Right hindlimb (tissue), 1 donor: ENCODE measurements around the gene RPRD1B.
"Not testable (repeated sequence)": the region's sequence is repeated elsewhere in the genome, so short reads cannot be mapped to it uniquely, and the experiment has no call there.

ENCODE experiments used
- DNase-seq: peaks from one replicate; pipeline ENCODE4 v3.0.0-alpha.2; 2018

RPRD1B gene

GRCh38 chr20:38075161-38075998 is 41.8 kb downstream of the RPRD1B start:
- DNase-seq, result no peak

- DNase-seq, result no peak
Observed at GRCh38 chr20:38076548-38076947, 43.0 kb downstream of the RPRD1B start.

GRCh38 chr20:38078084-38078483 is 44.5 kb downstream of the RPRD1B start:
- DNase-seq, result no peak

- no peak for DNase-seq
Observed at GRCh38 chr20:38079353-38079752, 45.8 kb downstream of the RPRD1B start.

DNA sequence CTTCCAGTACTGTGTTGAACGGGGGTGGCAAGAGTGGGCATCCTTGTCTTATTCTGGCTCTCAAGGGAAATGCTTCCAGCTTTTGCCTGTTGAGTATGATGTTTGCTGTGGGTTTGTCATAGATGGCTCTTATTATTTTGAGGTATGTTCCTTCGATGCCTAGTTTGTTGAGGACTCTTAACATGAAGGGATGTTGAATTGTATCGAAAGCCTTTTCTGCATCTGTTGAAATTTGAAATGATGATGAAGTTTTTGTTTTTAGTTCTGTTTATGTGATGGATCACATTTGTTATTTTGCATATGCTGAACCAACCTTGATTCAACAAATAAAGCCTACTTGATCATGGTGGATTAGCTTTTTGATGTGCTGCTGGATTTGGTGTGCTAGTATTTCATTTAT is 48.0 kb downstream of the RPRD1B start:
- no peak for DNase-seq

DNA sequence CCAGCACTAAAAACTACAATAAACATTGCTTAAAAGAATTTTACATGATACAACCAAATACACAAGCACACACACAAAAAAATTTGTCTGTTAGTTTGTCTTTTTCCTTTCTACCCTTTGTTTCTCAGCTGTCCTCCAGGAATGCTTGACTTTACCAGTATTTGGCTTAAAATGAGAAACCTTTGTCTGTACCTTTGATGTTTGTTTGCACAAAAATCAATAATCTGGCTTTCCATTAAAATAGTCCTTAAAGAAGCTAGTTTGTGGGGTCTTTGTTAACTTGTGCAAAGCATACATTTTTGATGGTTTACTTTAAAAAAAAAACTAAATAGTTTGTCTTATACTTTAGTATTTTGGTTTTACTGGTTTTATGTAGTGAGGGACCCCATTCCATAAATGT is 49.3 kb downstream of the RPRD1B start:
- no peak for DNase-seq

- no peak for DNase-seq
Observed at GRCh38 chr20:38083338-38084048, 49.9 kb downstream of the RPRD1B start.

- no peak for DNase-seq
Observed at GRCh38 chr20:38084425-38084951, 50.9 kb downstream of the RPRD1B start.

- DNase-seq, result no peak
Observed at GRCh38 chr20:38085026-38085425, 51.5 kb downstream of the RPRD1B start.

- no peak for DNase-seq
Observed at GRCh38 chr20:38089500-38089899, 56.0 kb downstream of the RPRD1B start.

DNA sequence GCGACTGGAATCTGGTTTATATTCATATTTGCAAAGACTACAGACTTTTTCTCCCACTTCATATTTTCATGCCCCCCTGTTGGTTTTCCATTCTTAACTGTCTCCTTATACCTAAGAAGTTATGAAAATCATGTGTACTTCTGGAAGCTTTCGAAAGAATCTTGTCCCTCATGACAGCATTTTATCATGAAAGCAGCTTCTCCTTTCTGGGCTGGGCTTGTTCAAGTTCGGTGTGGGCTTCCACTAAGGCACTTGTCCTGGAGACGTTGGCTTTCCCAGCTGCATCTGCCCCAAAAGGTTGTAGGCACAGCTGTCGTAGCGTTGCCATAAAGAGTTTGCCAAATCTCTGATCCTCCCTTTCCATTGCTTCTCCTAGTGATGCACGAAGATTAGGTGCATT is 56.5 kb downstream of the RPRD1B start:
- no peak for DNase-seq

- no peak for DNase-seq
Observed at GRCh38 chr20:38091441-38092216, 58.1 kb downstream of the RPRD1B start.

DNA sequence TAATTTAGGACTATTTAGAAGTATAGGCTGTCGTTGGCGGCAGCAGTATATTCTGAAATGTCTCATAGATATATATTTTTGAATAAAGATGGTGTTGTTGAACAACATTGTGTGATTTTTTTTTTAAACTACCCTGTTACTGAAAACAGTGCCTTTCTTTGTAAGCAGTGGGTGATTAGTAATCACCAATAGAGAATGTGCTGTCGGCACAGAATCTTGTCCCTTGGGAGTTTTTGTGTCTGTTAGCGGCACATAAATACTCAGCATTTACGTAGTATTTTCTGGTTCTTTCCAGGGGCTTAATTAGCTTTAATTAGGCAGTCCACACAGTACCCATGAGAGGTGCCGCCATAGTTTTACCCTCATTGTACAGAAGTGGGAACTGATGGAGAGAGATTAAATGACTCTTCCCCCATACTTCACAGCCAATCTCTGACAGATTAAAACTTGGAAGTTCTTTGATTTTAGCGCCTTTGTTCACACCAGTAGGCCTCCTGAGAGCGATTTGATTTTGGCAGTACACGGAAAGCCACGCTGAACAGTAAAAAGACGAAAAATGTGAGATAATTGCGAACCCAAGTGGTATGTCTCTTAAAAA is 58.8 kb downstream of the RPRD1B start:
- DNase-seq, result no peak

GRCh38 chr20:38092915-38093314 is 59.4 kb downstream of the RPRD1B start:
- DNase-seq, result no peak

GRCh38 chr20:38093641-38094077 is 60.1 kb downstream of the RPRD1B start:
- no peak for DNase-seq

- DNase-seq, result no peak
Observed at GRCh38 chr20:38094373-38094891, 60.9 kb downstream of the RPRD1B start.

GRCh38 chr20:38095017-38095686 is 61.6 kb downstream of the RPRD1B start:
- no peak for DNase-seq

DNA sequence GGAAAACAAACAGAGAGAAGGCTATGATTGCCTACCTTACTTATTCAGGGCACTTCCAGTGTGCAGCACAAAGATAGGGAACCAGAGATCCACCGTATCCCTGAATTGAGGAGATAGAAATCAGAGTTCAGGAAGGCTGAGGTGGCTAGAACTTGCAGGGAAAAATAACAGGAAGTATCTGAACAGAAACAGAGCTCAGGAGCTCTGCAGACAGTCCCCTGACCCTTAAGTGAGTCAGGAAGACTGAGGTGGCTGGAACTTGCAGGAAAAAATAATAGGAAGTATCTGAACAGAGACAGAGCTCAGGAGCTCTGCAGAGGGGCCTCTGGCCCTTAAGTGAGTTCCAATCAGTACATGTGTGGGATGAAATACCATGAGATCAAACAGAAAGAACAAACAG is 65.4 kb downstream of the RPRD1B start:
- no peak for DNase-seq

DNA sequence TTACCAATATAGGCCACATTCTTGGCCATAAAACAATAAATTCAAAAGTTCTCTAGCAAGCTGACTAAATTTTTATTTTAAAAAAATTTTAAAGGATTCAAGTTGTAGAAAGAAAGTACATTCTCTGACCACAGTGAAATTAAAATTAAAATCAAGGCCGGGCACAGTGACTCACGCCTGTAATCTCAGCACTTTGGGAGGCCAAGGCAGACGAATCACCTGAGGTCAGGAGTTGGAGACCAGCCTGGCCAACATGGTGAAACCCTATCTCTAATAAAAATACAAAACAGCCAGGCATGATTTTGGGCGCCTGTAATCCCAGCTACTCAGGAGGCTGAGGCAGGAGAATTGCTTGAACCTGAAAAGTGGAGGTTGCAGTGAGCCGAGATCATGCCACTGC is 68.7 kb downstream of the RPRD1B start:
- not testable (repeated sequence) for DNase-seq

DNA sequence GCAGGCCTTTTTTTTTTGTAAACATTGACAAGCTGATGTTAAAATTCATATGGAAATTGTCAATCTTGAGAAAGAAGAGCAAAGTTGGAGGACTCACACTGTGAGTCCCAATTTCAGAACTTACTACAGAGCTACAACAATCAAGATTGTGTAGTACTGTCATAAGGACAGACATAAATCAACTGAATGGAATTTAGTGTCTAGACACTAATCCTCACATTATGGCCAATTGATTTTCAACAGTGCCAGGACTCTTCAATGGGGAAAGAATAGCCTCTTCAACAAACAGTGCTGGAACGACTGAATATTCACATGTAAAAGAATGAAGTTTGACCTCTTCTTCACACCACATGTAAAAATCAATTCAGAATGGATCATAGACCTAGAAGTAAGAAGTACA is 70.7 kb downstream of the RPRD1B start:
- DNase-seq, result no peak

GRCh38 chr20:38106461-38106860 is 72.9 kb downstream of the RPRD1B start:
- DNase-seq, result no peak

DNA sequence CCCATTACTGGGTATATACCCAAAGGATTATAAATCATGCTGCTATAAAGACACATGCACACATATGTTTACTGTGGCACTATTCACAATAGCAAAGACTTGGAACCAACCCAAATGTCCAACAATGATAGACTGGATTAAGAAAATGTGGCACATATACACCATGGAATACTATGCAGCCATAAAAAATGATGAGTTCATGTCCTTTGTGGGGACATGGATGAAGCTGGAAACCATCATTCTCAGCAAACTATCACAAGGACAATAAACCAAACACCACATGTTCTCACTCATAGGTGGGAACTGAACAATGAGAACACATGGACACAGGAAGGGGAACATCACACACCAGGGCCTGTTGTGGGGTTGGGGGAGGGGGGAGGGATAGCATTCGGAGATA is 73.8 kb downstream of the RPRD1B start:
- DNase-seq, result not testable (repeated sequence)
